Measurements from ENCODE around the gene FHIT. TPM values are rescaled to one million over a fixed set of nuclear protein-coding genes. Genes with fewer than 3 reads are reported as not detected.

The FHIT gene
- total RNA-seq, 1 donor from 2014 or later, result 20.2 TPM

GRCh38 chr3:60220768-60221167 lies 1030.5 kb downstream of the FHIT start:
- no peak for TF ChIP-seq CTCF (IDR thresholded peaks at IDR 0.05; ENCODE audit: unreplicated experiment)
- H3K9me3 Mint-ChIP-seq (ENCODE audit: unreplicated experiment), result no peaks in the 10 kb centered on the region
- H3K4me3 Mint-ChIP-seq (ENCODE audit: unreplicated experiment), result no peak overlapping the region
- H3K27ac Mint-ChIP-seq (ENCODE audit: unreplicated experiment), result no peak overlapping the region
- DNase-seq (ENCODE audit: low spot score), result no peak
- peaks cover 3% of the 10 kb centered on the region for H3K27me3 Mint-ChIP-seq (ENCODE audit: unreplicated experiment)
- peaks cover 3% of the 10 kb centered on the region for H3K4me1 Mint-ChIP-seq (ENCODE audit: unreplicated experiment)
- no peaks in the 10 kb centered on the region for H3K36me3 Mint-ChIP-seq (ENCODE audit: low read depth, unreplicated experiment)

- H3K4me3 Mint-ChIP-seq (ENCODE audit: unreplicated experiment), result no peak overlapping the region
- no peaks in the 10 kb centered on the region for H3K36me3 Mint-ChIP-seq (ENCODE audit: low read depth, unreplicated experiment)
- no peaks in the 10 kb centered on the region for H3K9me3 Mint-ChIP-seq (ENCODE audit: unreplicated experiment)
- peaks cover 4% of the 10 kb centered on the region for H3K27me3 Mint-ChIP-seq (ENCODE audit: unreplicated experiment)
- TF ChIP-seq CTCF (IDR thresholded peaks at IDR 0.05; ENCODE audit: unreplicated experiment), result no peak
- H3K27ac Mint-ChIP-seq (ENCODE audit: unreplicated experiment), result no peak overlapping the region
- no peak for DNase-seq (ENCODE audit: low spot score)
- H3K4me1 Mint-ChIP-seq (ENCODE audit: unreplicated experiment), result peaks cover 3% of the 10 kb centered on the region
These were observed 1031.8 kb downstream of the FHIT start for GRCh38 chr3:60219501-60219900.

GRCh38 chr3:60217156-60217911 lies 1033.9 kb downstream of the FHIT start:
- Mint-ChIP-seq H3K36me3 (ENCODE audit: low read depth, unreplicated experiment) (no peaks in the 10 kb centered on the region), H3K9me3 (ENCODE audit: unreplicated experiment) (no peaks in the 10 kb centered on the region), H3K4me3 (ENCODE audit: unreplicated experiment) (no peak overlapping the region), H3K27ac (ENCODE audit: unreplicated experiment) (no peak overlapping the region), H3K4me1 (ENCODE audit: unreplicated experiment) (peaks cover 3% of the 10 kb centered on the region), H3K27me3 (ENCODE audit: unreplicated experiment) (peaks cover 6% of the 10 kb centered on the region)
- no peak for TF ChIP-seq CTCF (IDR thresholded peaks at IDR 0.05; ENCODE audit: unreplicated experiment)
- no peak for DNase-seq (ENCODE audit: low spot score)

- H3K27ac Mint-ChIP-seq (ENCODE audit: unreplicated experiment), result no peak overlapping the region
- H3K27me3 Mint-ChIP-seq (ENCODE audit: unreplicated experiment), result peaks cover 6% of the 10 kb centered on the region
- DNase-seq (ENCODE audit: low spot score), result no peak
- H3K36me3 Mint-ChIP-seq (ENCODE audit: low read depth, unreplicated experiment), result no peaks in the 10 kb centered on the region
- TF ChIP-seq CTCF (IDR thresholded peaks at IDR 0.05; ENCODE audit: unreplicated experiment), result no peak
- no peaks in the 10 kb centered on the region for H3K9me3 Mint-ChIP-seq (ENCODE audit: unreplicated experiment)
- H3K4me1 Mint-ChIP-seq (ENCODE audit: unreplicated experiment), result peaks cover 3% of the 10 kb centered on the region
- H3K4me3 Mint-ChIP-seq (ENCODE audit: unreplicated experiment), result no peak overlapping the region
These were observed 1034.7 kb downstream of the FHIT start for GRCh38 chr3:60216462-60217075.

- Mint-ChIP-seq H3K9me3 (ENCODE audit: unreplicated experiment) (no peaks in the 10 kb centered on the region), H3K4me3 (ENCODE audit: unreplicated experiment) (no peak overlapping the region), H3K36me3 (ENCODE audit: low read depth, unreplicated experiment) (no peaks in the 10 kb centered on the region), H3K4me1 (ENCODE audit: unreplicated experiment) (peaks cover 3% of the 10 kb centered on the region), H3K27me3 (ENCODE audit: unreplicated experiment) (peaks cover 6% of the 10 kb centered on the region), H3K27ac (ENCODE audit: unreplicated experiment) (no peak overlapping the region)
- no peak for DNase-seq (ENCODE audit: low spot score)
- no peak for TF ChIP-seq CTCF (IDR thresholded peaks at IDR 0.05; ENCODE audit: unreplicated experiment)
These were observed 1035.3 kb downstream of the FHIT start for GRCh38 chr3:60215946-60216345.
